GM12891 (cell line): Measurements from ENCODE around the gene EPG5.

Experiments used
- PAX5 ChIP-seq: IDR thresholded peaks from 2 replicates; pipeline ENCODE4 v1.6.1; 2011; ENCODE audit warnings: low read length, moderate library complexity, mild to moderate bottlenecking; ENCODE audit not compliant: insufficient read depth, severe bottlenecking
- POLR2A ChIP-seq: IDR thresholded peaks from 2 replicates; pipeline ENCODE4 v1.6.1; 2011; ENCODE audit warnings: low read depth, low read length, control low read depth
- POLR2AphosphoS5 ChIP-seq: IDR thresholded peaks from 2 replicates; pipeline ENCODE4 v1.6.1; 2011; ENCODE audit warnings: low read depth, low read length, control low read depth
- POU2F2 ChIP-seq: IDR thresholded peaks from 2 replicates; pipeline ENCODE4 v1.6.1; 2011; ENCODE audit warnings: low read depth, mild to moderate bottlenecking, control low read depth, low read length, moderate library complexity
- SPI1 ChIP-seq: IDR thresholded peaks from 2 replicates; pipeline ENCODE4 v1.6.1; 2011; ENCODE audit warnings: low read depth, low read length, control low read depth
- TAF1 ChIP-seq: IDR thresholded peaks from 2 replicates; pipeline ENCODE4 v1.6.1; 2011; ENCODE audit warnings: low read depth, low read length, control low read depth

DNA sequence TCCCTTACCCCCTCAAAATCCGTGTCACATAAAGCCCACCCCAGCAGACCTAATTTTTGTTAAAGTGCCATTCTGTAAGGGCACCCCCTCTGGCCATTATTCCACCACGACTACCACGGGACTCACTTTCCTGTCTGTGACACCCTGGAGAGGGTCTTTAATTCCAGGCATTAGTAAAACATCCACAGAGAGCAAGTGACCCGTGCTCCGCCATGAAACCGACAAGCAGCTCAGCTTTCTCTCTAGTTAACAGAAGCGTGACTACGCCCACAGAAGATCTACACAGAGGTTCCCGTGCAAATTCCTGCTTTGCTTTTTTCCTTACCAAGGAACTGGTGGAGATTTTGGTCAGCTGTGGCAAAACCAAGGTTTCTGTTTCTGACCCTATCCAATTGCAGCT, 137.3 kb downstream of the EPG5 start:
- TF ChIP-seq TAF1, result no peak
- no peak for TF ChIP-seq POLR2A
- no peak for TF ChIP-seq POLR2AphosphoS5
- no peak for TF ChIP-seq POU2F2
- no peak for TF ChIP-seq PAX5
- TF ChIP-seq SPI1, result no peak
